HG03039 (cell line): Measurements from ENCODE around the gene GRK5.

Experiments used
- ATAC-seq: cut with Tn5 transposase; IDR thresholded peaks from one replicate; pipeline ENCODE4 v1.9.1; 2021; ENCODE audit warnings: mild to moderate bottlenecking, moderate library complexity; ENCODE audit not compliant: unreplicated experiment

GRK5 gene

DNA sequence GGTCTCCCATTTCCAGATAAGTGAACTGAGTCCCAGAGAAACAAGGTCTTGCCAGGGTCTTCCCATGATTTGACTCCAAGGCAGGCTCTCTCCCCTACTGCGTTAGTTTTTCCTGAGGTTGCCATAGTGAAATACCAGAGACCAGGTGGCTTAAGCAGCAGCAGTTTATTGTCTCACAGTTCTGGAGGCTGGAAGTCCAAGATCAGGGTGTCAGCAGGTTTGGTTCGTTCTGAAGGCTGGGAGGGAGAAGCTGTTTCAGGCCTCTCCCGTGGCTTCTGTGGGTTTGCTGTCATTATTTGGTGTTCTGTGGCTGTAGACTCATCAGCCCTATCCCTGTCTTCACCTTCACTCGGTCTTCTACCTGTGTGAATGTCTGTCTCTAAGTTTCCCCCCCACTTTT, 129.9 kb downstream of the GRK5 start:
- no peak for ATAC-seq

DNA sequence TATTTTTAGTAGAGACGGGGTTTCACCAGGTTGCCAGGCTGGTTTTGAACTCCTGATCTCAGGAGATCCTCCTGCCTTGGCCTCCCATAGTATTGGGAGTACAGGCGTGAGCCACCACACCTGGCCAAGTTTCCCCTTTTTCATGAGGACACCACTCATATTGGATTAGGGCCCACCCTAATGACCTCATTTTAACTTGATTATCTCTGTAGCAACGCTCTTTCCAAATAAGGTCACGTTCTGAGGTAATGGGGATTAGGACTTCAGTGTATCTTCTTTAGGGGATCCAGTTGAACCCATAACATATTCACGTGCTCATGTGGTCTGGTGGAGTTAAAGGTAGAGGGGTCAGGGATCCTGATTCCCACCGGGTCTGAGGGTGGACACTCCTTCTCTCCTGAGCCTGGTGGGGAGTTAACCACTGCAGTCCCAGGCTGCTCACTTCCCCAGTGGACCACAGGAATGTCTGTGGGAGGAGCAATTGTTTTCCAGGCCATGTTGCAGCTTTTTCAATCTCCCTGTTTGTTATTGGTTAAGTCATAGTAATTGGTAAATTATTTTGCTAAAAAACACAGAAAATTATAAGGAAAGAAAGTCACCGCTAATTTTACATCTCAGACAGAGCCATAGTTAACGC, 130.5 kb downstream of the GRK5 start:
- ATAC-seq = no peak

DNA sequence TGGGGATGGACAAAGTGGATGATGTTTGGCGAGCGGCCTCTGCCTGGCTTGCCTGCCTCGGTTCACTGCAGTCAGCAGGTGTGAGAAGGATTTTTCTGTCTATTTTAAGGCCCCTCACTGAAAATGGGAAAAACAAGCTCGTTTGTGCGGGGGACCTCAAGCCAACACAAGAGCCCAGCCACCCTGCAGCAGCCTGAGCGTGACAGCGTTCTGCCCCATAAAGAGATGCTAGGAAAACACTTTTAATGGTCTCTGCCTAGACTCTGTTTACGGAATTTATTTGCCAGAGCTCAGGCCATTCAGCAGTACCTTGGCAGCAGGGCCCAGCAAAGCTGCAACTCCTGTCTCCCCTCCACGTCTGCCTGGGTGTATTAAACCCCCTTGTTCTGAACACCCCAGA, 131.7 kb downstream of the GRK5 start:
- no peak for ATAC-seq

DNA sequence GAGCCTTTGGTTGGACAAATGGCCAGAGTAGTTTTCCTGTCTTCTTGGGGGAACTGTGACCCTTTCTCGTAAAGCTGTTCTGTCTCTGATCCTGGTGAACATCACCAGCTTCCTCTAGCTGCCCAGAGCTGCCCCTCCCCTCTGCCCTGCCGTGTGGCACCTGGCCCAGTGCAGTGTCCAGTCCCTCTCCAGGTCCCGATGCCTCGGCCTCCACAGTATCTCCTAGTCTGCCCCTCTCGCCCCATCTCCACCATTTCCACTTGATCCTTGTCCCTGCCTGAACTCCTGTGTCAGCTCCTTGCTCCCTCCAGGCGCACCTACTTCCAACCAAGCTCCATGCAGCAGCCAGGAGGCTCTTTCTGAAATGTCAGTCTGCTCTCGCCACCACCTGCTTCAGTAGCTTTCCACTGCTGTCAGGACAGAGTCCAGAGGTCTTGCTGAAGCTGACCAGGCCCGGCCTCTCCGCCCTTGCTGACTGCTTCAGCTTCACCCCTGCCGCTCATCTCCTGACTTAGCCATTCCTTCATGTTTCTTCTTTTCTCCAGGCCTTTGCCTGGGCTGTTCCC, 133.6 kb downstream of the GRK5 start:
- ATAC-seq = no peak

DNA sequence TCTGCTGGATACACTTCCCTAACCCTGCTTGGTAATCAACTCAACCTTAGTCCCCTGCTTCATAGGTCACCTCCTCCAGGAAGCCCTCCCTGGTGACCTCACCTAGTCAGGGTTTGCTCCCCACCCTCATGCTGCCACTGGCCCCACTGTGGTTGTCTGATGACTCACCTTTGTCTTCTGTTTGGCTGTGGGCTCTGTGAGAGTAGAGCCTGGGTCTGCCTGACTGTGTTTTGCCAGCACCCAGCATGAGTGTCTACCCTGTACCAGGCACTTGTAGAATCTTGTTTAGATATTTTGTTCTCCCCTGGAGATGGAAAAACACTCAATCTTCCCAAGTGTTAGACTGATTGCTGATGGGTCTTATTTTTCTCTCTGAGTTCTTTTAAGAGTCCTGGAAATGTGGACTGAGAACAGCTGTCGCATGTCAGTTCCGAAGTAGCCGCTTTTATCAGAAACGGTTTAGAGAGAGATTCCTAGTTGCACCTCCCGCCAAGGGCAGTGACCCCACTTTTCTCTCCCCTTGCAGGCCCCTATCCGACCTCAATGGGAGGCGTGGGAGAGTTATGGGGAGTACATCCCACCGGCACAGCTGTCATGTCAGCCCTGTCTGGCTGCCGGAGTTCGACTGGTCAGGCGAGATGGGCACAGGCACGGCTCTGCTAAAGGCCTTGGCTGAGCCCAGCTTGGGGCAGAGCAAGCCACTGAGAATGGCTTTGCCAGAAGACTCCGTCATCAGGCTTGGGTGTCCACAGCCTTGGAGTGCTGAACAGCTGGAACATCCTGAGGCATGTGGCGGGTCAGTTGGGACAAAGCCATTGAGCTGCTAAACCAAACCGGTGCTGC, 134.3 kb downstream of the GRK5 start:
- no peak for ATAC-seq

DNA sequence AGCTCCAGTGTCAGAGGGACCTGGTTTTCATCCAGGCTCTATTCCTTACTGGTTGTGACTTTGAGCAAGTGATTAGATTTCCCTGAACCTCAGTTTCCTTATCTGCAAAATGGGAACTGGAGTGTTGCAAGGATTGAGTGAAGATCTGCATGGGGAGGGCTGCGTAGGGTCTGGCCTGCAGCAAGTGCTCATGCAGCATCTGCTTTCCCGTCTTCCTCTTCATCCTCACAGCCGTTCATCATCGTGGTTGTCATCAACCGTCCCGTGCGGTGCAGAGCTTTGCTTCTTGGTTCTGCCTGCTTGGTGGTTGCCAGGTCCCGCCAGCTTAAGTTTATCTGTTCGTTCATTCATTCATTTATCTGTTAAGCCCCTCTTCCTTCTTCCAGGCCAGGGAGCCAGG, 135.0 kb downstream of the GRK5 start:
- ATAC-seq = no peak

DNA sequence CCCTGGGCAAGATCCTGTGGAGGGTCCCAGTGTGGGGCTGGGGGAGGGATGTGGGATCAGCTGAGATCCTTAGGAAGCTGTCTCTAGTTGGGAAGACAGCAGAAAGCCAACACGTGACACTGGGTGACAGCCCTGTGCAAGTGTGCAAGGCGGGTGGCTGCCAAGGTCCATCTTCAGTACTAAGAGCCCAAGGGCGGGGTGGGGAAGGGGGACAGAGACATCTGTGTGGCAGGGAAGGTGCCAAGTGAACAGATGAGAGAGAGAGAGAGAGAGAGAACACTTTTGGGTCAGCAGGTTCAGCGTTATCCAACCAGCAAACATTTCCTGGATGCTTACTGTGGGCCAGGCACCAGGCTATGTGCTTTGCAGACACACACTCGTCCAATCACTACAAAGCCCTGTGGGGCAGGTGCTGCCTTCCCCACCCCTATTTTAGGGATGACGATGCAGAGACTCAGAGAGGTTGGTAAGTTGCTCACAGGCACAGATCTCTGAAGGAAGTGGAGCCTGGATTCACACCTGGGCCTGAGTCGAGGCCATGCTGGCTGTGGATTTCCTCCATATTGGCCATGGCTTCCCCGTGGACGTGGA, 135.7 kb downstream of the GRK5 start:
- no peak for ATAC-seq

DNA sequence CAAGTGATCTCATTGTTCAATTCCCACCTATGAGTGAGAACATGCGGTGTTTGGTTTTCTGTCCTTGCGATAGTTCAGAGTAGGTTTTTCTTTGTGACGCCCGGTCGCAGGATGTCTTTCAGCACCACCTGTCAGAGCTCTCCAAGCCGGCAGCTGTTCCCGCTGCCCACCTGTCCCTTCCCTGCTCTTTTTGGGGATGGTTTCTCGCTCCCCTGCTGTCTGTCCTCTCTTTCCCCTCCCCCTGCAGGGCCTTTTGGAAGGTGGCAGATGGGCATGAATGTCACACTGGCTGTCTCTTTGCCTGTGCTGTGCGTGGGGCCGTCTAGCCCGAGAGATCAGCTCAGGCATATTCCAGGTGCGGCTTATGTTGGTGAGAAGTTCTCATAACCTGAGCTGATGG, 137.0 kb downstream of the GRK5 start:
- no peak for ATAC-seq

DNA sequence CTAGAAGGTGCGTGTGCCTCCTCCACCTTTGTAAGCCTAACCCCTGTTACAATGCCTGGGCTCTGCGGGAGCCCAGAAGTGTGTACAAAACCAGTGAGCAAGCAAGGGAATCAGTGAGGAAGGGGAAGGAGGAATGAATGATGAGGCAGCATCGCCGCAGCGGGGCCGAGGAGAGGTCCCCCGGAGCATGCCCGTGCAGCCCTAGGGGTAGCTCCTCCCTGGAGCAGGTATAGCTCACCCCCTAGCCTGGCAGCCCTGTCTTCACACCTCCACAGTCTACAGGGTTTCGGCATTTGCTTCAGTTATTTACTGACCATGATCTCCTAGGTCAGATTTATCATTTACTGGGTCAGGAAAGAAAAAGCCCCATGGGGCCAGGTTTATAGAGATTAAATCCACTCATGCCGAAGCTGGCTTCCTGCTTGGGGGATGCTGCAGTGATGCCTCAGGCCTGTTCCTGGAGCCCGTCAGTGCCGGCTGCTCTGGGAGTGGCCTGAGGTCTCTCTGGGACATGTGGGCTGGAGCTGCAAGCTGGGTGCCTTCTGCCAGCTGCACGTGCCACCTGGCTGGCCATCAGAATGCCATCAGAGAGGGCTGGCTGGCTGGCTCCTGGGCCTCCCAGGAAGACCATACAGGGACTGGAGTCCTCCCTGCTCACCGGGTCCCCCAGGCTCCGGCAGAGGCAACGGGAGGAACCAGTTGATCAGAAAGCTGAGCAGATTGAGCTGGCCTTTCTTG, 138.9 kb downstream of the GRK5 start:
- no peak for ATAC-seq

DNA sequence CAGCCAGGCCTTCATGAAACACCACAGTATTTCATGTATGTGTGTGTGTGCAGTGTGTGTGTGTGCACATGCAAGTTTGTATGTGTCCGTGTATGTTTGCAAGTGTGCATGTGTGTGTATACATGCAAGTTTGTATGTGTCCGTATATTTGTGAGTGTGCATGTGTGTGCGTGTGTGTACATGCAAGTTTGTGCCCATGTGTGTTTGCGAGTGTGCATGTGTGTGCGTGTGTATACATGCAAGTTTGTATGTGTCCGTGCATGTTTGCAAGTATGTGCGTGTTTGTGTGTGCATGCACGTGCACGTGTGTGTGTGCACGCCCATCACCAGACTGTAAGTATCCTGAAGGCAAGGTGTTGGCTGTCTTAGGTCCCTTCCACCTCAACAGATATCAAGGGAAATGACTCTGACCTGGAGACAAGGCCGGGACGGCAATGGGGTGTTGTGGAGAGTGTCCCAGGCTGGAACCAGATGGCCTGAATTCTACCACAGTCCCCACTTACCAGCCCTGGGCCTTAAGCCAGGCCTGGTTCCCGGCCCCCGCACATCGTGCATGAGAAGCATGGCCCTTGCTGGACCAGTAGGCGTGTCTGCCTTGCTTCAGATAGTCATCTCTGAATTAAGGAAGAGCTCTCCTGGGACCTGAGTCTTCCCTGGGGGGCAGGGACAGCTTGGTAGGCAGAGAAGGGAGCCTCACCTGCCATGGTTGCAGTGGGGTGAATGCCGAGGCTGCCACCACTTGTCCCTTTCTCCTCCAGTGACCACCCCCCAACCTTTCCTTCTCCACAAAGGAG, 140.0 kb downstream of the GRK5 start:
- no peak for ATAC-seq

DNA sequence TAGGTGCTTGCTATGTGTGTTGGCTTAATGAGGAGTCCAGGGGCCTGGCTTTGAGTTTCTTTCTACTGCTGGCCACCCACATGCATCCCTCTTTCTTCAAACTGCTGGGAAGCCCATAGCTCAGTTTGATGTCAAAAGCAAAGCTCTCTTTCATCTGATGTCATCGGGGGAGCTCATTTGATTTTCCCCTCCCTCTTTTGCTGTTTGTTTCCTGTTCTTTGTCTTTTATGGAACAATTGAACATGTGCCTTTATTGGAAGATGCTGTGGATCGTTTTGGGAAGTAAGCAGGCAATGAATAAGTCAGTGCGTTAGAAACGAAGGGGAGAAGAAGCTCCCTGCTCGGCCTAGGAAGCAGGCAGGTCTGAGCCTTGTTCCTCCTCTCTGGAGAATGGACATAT, 140.7 kb downstream of the GRK5 start:
- no peak for ATAC-seq

DNA sequence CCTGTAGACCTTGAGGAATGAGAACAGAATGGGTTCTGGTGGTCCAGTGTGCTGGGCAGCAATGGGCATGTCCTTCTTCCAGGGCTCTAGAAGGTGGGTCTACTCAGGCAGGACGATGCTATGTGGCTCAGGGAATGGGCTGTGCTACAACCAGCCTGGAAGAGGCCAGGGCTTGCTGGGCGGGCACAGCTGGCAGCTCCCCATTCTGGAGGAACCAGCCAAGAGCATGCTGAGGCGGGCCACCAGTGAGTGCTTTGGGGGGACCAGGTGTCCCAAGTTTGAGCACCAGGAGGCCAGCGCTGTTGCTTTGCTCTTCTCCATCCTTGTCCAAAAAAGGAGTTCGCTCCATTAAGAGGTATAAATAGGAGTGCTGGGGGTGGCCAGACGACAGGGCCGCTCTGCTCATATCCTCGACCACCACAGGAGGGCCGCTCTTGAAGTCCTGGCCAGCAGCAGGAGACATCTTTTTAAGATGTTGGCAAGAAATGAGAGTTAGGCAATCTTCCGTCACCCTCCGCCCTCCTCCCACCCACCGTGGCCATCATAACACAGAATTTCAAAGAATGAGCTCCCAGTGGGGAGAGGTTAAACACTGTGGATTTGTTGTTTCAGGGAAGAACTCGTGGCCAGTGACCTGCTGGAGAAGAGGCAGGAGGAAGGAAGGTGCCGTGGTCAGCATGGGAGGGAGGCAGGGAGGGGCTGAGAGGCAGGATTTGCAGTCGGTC, 141.3 kb downstream of the GRK5 start:
- ATAC-seq = no peak

DNA sequence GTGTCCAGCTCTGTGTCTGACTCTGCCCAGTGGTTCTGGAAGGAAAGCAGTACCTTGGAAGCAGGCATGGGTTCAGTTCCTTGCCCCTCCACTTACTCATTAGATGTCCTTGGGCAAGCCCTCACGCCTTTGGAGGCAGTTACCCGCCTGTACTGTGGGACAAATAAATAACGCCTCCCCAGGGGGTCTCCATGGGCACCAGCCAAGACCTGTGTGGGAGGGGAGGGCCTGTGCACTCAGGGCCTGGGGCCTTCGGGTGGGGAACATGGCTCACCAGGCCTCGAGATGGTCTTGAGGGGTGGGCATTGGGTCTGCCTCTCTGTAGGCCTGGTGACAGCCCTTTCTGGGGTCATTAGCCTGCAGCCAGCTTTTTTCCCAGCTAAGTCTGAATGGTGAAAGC, 142.0 kb downstream of the GRK5 start:
- no peak for ATAC-seq

DNA sequence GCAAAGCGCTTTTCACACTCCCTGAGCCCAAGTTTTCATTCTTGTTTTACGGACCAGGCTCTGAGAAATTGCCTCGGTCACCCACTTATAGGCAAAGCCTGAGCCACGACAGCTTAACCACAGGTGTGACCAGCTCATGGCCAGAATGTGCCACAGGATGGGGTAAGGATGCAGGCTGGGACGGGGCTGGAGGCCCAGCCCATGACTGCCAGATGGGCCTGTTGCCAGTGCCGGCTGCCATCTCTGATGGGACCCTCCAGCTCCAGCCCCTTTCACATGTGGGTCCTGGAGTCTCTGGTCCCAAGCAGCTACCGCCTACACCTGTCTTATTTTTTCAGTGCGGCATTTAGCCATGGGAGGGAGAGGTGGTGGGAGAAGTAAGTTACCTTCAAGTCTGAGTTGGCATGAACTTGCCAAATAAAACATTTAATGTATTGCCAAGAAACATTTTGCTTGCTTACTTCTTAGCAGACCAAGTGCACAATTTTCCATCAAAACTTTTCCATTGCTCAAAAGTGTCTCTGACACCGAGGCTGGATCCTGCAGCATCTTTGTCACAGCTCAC, 142.6 kb downstream of the GRK5 start:
- ATAC-seq = no peak

DNA sequence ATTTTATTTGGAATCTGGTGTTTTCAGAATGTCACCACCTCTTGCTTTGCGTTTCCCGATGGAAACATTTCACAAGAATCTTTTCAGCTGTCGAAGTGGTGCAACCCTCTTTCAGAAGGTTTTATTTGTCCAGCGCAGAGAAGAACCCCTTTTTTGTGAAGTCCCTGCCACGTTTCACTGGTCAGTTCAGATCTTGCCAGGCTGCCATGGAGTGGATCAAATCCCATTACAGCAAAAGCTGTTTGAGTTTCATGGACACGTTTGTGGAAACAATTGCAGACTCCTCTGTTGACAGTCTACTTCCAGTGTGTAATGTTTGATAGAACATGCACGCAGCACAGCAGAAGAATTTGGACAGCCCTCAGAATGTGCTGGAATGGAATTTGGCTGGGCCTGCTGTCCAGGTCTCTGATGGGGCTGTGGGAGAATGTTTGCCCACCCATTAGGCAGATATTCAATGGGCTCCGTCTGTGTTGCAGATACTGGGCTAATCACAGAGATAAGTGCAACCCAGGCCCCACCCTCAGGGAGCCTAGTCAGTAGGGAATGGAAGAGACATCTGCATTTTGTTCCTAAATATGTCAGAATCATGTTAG, 143.2 kb downstream of the GRK5 start:
- ATAC-seq = no peak

DNA sequence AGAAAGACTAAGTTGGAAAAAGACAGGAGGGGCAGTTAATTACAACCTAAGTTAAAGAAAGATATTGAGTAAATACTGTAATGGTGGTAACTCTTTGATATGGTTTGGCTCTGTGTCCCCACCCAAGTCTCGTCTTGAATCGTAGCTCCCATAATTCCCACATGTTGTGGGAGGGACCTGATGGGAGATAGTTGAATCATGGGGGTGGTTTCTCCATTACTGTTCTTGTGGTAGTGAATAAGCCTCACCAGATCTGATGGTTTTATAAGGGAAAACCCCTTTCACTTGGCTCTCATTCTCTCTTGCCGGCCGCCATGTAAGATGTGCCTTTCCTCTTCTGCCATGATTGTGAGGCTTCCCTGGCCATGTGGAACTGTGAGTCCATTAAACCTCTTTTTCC, 143.8 kb downstream of the GRK5 start:
- no peak for ATAC-seq

DNA sequence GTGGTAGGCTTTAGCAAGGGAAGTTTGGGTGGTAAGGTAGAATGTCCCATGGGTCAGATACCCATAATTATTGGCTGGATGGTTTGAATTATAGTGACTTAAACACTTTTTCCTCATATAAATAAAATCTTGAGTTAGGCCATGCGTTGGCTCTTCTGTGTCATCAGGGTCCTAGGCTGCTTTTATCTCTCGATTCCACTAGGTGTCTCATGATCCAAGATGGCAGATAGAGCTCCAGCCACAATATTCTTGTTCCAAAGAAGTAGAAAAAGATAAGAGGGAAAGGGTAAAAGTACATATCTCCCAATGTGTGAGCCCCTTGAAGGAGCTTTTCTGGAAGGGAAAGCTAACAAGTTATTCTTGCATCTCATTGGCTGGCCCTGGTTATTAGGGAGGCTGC, 144.7 kb downstream of the GRK5 start:
- no peak for ATAC-seq

DNA sequence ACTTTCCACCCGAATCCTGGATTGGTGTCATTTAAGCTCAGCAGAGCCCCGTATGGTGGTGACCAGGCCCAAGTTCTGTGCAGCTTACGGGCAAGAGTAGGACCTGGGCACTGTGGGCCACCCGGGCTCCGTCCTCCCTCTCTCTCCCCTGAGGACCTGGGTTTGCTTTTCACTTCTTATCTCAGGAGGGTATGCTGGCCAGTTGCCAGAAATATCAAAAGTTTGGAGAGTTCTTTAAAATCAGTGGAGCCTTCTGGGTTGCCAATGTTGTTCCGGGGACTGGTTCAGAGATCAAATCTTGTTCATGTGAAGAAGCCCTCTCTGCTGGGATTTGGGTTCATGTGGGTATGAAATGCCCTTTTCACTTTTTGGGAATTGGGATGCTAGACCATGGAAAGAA, 145.4 kb downstream of the GRK5 start:
- ATAC-seq = no peak

DNA sequence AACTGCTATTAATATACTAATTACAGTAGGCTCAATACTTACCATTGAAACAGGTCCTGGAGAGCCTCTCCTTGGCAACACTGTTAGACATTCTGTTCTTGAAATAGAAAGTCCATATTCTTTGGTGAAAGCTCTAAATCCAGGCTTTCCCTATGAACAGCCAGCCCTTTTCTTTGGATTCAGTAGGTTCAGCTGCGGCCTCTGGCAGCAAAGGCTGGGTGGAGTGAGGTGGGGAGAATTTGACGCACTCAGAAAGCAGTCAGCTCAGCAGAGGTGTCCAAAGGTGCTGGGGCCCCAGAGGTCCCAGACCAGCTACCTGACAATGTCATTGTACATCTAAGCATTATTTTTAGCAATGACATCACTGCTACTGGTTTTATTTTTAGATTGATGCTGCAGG, 146.1 kb downstream of the GRK5 start:
- no peak for ATAC-seq
